IMR-90 (cell line): ENCODE data around the gene ACADM.
"Not testable (repeated sequence)": the region's sequence is repeated elsewhere in the genome, so short reads cannot be mapped to it uniquely, and the experiment has no call there.

Experiments used
- BHLHE40 ChIP-seq: fragments of 150-350 bp; IDR thresholded peaks from 2 replicates; pipeline ENCODE4 v1.6.1; 2016; ENCODE audit warnings: mild to moderate bottlenecking, low read depth, low read length
- CEBPB ChIP-seq: IDR thresholded peaks from 2 replicates; pipeline ENCODE4 v1.6.1; 2012; ENCODE audit warnings: low read depth, low read length, improper control_type of control experiment
- ELK1 ChIP-seq: fragments of 150-350 bp; IDR thresholded peaks from 2 replicates; pipeline ENCODE4 v1.6.1; 2016; ENCODE audit warnings: low read depth, mild to moderate bottlenecking, low read length, moderate library complexity, borderline replicate concordance
- MAFK ChIP-seq: IDR thresholded peaks from 2 replicates; pipeline ENCODE4 v1.6.1; 2012; ENCODE audit warnings: low read depth, low read length, improper control_type of control experiment
- MXI1 ChIP-seq: IDR thresholded peaks from 2 replicates; pipeline ENCODE4 v1.6.1; 2012; ENCODE audit warnings: low read depth, mild to moderate bottlenecking, low read length, moderate library complexity, borderline replicate concordance
- POLR2A ChIP-seq: IDR thresholded peaks from 2 replicates; pipeline ENCODE4 v1.6.1; 2012; ENCODE audit warnings: mild to moderate bottlenecking, low read depth, low read length
- RCOR1 ChIP-seq: IDR thresholded peaks from 2 replicates; pipeline ENCODE4 v1.6.1; 2012; ENCODE audit warnings: mild to moderate bottlenecking, low read length, improper control_type of control experiment; ENCODE audit not compliant: insufficient replicate concordance
- SMC3 ChIP-seq: fragments of 150-350 bp; IDR thresholded peaks from 2 replicates; pipeline ENCODE4 v1.6.1; 2016; ENCODE audit warnings: low read depth, mild to moderate bottlenecking, antibody characterized with exemption, low read length, moderate library complexity
- TF ChIP-seq, protein P1 (sequence below): conservative IDR thresholded peaks from 2 replicates; pipeline ENCODE4 v1.5.1; 2012; ENCODE audit warnings: mild to moderate bottlenecking, low read depth, low read length, improper control_type of control experiment

- not testable (repeated sequence) for TF ChIP-seq RCOR1, POLR2A, SMC3, CEBPB, BHLHE40, ELK1, MAFK, MXI1
- TF ChIP-seq, protein P1, sequence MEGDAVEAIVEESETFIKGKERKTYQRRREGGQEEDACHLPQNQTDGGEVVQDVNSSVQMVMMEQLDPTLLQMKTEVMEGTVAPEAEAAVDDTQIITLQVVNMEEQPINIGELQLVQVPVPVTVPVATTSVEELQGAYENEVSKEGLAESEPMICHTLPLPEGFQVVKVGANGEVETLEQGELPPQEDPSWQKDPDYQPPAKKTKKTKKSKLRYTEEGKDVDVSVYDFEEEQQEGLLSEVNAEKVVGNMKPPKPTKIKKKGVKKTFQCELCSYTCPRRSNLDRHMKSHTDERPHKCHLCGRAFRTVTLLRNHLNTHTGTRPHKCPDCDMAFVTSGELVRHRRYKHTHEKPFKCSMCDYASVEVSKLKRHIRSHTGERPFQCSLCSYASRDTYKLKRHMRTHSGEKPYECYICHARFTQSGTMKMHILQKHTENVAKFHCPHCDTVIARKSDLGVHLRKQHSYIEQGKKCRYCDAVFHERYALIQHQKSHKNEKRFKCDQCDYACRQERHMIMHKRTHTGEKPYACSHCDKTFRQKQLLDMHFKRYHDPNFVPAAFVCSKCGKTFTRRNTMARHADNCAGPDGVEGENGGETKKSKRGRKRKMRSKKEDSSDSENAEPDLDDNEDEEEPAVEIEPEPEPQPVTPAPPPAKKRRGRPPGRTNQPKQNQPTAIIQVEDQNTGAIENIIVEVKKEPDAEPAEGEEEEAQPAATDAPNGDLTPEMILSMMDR = not testable (repeated sequence)
These were observed 53.3 kb downstream of the ACADM start for GRCh38 chr1:75777812-75778211.
